Activated CD4-positive, alpha-beta T cell treated with anti-CD3 and anti-CD28 coated beads, Interleukin-2, amount 50 U/mL, for 1 hour (primary cell): ENCODE data around the gene BABAM2.
"Not testable (repeated sequence)": the region's sequence is repeated elsewhere in the genome, so short reads cannot be mapped to it uniquely, and the experiment has no call there.

Experiments
- DNase-seq: peaks from one replicate; pipeline ENCODE4 v3.0.0-alpha.2; 2020

BABAM2 gene

GRCh38 chr2:28224648-28225472, 334.3 kb downstream of the BABAM2 start:
- DNase-seq: no peak

GRCh38 chr2:28225473-28226080, 335.0 kb downstream of the BABAM2 start:
- no peak for DNase-seq

- DNase-seq: no peak
Observed at GRCh38 chr2:28226558-28226957, 336.0 kb downstream of the BABAM2 start.

GRCh38 chr2:28227498-28227897, 337.0 kb downstream of the BABAM2 start:
- no peak for DNase-seq

GRCh38 chr2:28228434-28228995, 338.0 kb downstream of the BABAM2 start:
- no peak for DNase-seq

- DNase-seq: no peak
Observed at GRCh38 chr2:28231110-28231631, 340.6 kb downstream of the BABAM2 start.

- DNase-seq: no peak
Observed at GRCh38 chr2:28232295-28232694, 341.8 kb downstream of the BABAM2 start.

- no peak for DNase-seq
Observed at GRCh38 chr2:28233164-28233676, 342.7 kb downstream of the BABAM2 start.

- no peak for DNase-seq
Observed at GRCh38 chr2:28234807-28235206, 344.3 kb downstream of the BABAM2 start.

GRCh38 chr2:28239207-28239606, 348.7 kb downstream of the BABAM2 start:
- DNase-seq: no peak

GRCh38 chr2:28240937-28241336, 350.4 kb downstream of the BABAM2 start:
- DNase-seq: no peak

GRCh38 chr2:28247290-28247689, 356.8 kb downstream of the BABAM2 start:
- no peak for DNase-seq

GRCh38 chr2:28247734-28248133, 357.2 kb downstream of the BABAM2 start:
- no peak for DNase-seq

GRCh38 chr2:28248511-28248910, 358.0 kb downstream of the BABAM2 start:
- DNase-seq: no peak

GRCh38 chr2:28250006-28250405, 359.5 kb downstream of the BABAM2 start:
- DNase-seq: no peak

- no peak for DNase-seq
Observed at GRCh38 chr2:28251337-28251736, 360.8 kb downstream of the BABAM2 start.

GRCh38 chr2:28252311-28252710, 361.8 kb downstream of the BABAM2 start:
- DNase-seq: no peak

GRCh38 chr2:28253543-28253942, 363.0 kb downstream of the BABAM2 start:
- DNase-seq: no peak

- not testable (repeated sequence) for DNase-seq
Observed at GRCh38 chr2:28255231-28255630, 364.7 kb downstream of the BABAM2 start.

- DNase-seq: no peak
Observed at GRCh38 chr2:28257182-28257581, 366.7 kb downstream of the BABAM2 start.

GRCh38 chr2:28259226-28259625, 368.7 kb downstream of the BABAM2 start:
- not testable (repeated sequence) for DNase-seq

GRCh38 chr2:28263690-28264089, 373.2 kb downstream of the BABAM2 start:
- no peak for DNase-seq

- DNase-seq: no peak
Observed at GRCh38 chr2:28267282-28267681, 376.8 kb downstream of the BABAM2 start.

- no peak for DNase-seq
Observed at GRCh38 chr2:28268386-28268785, 377.9 kb downstream of the BABAM2 start.
